Activated T-cell treated with anti-CD3 and anti-CD28 coated beads, Interleukin-2, amount 50 U/mL, for 1 hour (primary cell): Measurements from ENCODE around the gene RECQL5.
"Not testable (repeated sequence)": the region's sequence is repeated elsewhere in the genome, so short reads cannot be mapped to it uniquely, and the experiment has no call there.

ENCODE experiments used
- DNase-seq: peaks from one replicate; pipeline ENCODE4 v3.0.0-alpha.2; 2020

Gene RECQL5

DNA sequence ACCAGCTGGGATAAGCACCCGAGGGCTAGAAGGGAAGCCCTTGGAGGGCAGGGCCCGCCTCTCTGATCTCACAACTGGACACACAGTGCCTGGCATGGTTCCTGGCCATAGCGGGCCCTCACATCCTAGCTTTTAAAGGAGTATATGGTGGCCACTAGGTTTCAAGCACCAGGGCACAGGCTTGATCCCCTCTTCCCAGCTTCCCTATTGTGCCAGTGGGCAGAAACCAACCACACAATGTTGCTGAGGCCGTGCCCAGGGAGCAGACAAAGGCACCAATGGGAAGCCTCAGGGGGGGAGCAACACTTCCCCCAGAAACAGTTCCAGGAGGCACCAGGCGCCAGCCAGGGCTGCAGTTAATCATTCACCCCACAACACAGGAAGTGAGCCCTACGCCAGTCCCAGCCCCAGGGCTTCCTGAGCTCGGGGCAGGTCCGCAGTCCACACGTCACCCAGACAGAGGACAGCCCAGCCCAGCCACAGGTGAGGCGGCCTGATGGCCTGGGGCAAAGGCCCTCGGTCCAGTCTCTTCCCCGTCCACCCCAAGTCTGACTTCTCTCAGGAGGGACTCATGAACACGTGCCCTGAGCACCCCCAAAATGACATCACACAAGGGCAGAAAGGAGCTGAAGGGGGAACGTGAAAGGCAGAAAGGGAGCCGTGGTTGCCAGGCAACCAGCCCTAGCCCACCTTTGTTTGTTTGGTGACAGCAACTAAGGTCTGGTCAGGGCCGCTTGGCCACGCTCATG, 20.9 kb downstream of the RECQL5 start:
- no peak for DNase-seq

DNA sequence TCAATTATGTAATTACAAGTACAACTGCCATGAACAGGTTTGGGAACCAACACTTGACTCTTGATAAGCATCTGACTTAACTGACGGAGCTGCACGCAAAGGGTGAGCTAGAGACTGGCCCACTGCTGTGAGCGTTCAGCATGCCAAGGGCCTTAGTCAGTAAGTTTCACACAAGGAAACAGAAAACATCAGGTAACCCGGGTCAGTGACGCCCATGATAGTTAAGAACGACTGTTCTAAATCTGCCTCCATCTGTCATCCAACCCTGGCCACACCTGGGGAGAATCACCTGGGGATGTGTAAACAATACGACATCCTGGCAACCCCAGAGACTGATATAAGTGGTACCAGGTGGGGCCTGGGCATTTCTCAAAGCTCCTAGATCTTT, 21.5 kb downstream of the RECQL5 start:
- no peak for DNase-seq

DNA sequence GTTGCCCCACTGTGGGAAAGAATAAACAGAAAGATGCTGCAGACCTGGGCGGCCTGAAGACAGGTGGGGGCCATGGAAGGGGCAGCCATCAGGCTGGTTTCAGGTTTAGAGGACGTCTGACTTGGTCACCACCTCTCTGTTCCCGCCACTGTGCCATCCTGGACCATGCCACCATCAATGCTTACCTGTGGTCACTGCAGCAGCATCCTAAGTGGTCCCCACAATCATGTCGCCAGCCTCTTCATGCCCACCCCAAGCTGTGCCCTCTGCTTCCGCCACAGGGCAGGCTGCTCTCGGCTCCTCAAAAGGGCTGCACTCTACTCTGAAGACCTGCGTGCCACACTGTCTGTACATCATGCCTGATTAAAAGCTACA, 23.3 kb downstream of the RECQL5 start:
- DNase-seq: no peak

DNA sequence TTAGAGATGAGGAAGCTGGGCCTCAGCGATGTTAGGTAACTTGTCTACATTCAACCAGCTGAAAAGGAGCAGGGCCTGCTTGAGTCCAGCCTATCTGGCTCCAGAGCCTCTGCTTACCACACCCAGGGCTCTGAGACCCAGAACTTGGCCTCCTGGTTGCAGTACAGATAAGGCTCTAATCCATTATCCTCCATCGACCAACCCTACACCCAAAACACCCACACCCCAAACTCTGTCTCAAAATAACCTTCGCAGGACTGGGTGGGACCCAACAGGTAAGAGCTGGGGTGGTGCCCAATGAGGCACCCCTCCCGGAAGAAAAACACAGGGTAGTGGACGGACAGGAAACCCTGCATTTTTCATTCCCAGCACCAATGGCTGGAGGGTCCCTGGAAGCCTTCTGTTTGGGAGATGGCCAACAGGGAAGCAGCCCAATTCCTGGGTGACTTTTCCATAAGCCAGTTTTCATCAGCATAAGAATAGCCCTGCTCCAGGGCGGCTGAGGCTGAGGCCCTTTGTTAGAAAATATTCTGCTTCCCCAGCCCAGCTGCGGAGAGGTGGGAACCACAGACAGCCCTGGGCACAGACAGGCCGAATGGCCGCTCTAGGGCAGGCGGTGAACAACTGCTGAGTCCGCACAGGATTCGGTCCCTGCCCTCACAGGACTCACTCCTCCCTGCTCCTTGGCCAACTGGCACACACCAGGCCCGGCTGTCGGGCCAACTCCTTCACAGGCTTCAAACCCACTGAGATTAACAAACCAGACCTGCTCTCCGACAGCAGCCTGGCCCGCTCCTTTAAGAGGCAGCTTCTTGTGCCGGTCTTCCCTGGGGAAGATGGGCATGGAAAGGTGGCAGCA, 23.9 kb downstream of the RECQL5 start:
- no peak for DNase-seq

DNA sequence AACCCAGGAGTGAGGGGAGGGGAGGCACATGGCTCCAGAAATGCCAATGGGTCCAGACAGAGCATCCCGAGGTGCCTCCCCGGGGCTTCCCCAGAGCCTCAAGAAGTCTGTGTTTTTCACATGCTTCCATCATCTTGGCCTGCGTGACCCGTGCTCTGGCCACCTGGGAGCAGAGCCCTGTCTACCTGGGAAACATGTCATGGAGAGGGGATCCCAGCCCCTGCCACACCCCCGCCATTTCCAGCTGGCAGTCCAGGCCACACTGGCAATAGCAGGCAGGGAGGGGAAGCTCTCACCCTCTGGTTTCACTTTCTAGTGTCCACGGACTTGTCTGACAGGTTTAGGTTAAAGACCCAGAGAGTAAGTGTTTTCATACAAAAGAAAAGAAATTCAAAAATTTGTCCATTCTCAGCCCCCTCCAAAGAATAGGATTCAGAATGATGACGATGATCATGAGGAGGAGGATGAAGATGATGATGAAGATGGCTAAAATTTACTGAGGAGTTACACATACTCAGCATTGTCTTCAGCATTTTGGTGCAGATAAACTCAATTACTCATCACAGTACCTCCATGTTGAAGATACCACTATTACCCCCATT, 24.7 kb downstream of the RECQL5 start:
- no peak for DNase-seq

DNA sequence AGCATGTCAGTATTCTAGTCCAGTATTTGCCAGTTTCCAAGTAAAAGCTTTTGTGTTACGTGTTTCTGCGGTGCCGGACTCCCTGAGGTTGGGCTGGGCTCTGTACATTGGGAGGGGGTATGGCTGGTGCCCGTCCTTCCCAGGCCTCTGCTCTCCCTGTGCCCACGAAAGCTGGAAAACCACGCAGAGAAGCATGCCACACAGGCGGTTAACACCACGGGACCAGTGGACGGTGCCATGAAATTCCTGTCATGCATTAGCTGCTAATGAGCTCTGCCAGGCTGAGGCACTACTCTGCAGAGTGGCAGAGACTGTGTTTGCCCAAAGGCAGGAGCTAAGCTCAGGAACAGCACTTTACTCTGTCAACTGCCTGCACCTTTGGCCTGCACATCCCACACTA, 25.6 kb downstream of the RECQL5 start:
- DNase-seq: no peak

DNA sequence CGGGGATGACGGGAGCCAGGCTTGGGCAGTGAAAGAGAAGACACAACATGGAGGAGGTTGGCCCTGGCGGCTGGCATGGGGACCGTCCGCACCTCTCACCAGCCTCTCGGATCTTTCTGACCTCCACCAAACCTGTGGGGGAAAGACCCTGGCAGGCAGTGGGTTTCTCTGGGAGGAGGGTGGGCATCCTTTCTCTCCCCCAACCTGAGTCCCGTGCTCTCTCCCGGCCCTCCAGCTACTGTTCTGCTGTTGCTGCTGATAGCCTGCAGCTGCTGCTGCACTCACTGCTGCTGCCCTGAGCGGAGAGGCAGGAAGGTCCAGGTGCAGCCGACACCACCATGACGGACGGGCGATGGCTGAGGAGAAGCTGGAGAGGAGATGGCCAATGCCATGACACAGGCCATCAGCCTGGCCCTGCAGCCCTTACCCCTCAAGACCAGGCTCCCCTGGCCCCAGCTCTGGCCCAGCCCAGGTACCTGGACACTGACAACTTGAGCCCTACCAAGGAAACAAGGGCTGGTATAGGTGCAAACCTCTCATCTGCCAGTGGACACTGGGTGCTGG, 26.3 kb downstream of the RECQL5 start:
- no peak for DNase-seq

DNA sequence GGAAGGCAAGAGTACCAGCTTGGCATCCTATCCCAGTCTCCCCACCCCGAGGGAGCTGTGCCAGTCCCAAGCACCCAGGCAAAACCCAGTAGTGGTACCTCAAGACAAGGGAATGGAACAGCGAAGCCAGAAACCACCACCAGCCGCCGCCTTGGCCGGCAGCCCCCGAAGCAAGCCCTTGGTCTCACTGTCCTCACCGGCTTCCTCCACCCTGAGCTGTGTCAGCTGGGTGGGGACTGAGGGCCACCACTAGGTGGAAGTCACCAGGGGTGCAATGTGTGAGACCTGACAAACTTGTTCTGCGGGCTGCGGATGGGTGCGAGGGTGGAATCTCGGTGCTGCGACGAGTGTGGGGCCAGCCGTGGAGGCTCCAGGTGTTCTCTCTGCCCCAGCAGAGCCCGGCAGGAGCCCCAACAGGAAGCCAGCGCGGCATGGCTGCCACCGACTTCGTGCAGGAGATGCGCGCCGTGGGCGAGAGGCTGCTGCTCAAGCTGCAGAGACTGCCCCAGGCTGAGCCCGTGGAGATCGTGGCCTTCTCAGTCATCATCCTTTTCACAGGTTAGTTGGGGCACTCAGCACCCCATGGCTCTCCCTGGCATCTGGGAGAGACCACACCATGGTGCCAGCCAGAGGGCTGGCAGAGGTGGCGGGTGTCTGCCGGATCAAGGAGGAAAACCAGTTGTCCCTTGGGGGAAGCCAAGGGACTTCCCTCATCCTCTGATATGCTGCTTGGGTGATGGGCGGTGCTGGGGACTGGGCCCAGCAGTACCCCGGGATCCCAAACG, 27.0 kb downstream of the RECQL5 start:
- no peak for DNase-seq

DNA sequence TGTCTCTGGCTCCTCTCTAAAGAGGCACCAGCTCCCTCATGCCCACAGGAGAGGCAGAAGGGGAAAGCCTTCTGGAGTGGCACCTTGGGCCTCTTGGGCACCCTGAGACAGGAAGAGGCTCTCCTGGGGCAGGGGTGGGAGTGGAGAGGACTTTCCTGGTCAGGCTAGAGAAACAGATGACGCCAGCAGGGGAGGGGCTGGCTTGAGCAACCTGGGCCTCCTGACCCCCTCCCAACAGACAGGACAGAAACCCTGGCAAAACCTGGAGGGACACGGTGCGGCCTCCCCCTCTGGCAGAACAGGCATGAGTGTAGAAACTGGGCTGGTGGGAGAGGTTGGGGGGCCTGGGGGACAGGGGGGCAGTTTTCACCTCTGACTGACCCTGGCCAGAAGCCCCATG, 27.6 kb downstream of the RECQL5 start:
- DNase-seq: no peak

DNA sequence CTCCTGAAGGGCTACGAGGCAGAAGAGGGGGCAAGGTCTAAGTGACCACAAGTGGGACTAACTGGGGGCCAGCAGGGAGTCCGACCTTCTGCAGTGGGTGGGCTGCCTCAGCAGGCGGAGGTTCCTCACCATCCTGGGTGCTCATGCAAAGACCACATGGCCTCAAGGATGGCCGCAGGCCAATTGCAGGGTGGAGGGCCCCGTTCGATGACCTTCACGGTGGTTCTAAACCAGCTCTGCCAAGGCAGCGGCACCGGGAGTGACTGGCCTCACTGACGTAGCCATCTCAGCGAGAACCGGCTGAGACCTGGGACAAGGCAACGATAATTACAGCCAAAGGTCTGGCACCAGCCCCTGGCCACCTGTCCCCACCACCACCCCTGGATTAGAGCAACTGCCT, 28.1 kb downstream of the RECQL5 start:
- no peak for DNase-seq

DNA sequence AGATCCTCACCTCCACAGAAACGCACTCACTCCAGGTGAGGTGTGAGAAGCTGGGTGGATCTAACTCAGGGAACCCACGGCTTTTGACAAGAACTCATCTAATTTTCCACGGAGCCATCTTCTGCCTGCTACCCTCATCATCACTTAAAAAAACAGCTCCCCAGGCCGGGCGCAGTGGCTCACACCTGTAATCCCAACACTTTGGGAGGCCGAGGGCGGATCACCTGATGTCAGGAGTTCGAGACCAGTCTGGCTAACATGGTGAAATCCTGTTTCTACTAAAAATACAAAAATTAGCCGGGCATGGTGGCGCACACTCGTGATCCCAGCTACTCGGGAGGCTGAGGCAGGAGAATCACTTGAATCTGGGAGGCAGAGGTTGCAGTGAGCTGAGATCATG, 28.9 kb downstream of the RECQL5 start:
- DNase-seq: not testable (repeated sequence)

DNA sequence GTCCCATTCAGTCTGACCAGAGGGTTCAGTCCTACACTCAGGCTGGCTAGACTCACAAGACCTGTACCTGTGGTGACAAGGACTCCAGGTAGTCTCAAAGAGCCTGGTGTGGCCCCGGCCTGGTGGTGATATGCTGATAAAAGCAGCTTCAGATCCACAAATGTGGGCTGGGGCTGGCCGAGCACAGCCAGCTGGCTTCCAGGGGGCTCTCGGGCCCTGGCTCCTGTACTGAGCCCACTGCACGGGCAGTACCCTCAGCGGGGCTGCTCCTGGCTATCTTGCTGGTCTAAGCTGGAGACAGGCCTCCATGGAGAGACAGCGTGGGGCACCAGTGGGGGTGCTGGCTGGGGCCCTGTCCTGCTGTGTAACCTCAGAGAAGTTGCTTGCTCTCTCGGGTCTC, 29.4 kb downstream of the RECQL5 start:
- no peak for DNase-seq

DNA sequence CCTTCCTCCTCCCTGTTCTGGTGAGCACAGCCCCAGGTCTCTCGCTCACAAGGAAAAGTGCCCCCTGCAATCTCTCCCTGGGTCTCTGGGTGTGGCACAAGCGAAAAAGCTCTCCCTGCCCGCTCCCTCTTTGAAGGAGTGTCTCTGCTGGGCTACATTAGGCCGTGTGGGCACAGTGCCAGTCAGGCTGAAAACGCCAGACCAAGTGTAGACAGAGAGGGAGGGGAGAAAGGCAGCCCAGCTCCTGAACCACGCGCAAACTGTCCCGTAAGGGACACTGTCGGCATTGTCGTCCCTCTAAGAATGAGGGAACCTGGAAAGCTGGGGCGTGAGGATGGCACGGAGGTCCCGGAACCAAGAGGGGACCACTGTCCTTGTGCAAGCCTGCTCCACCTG, 29.8 kb downstream of the RECQL5 start:
- no peak for DNase-seq

DNA sequence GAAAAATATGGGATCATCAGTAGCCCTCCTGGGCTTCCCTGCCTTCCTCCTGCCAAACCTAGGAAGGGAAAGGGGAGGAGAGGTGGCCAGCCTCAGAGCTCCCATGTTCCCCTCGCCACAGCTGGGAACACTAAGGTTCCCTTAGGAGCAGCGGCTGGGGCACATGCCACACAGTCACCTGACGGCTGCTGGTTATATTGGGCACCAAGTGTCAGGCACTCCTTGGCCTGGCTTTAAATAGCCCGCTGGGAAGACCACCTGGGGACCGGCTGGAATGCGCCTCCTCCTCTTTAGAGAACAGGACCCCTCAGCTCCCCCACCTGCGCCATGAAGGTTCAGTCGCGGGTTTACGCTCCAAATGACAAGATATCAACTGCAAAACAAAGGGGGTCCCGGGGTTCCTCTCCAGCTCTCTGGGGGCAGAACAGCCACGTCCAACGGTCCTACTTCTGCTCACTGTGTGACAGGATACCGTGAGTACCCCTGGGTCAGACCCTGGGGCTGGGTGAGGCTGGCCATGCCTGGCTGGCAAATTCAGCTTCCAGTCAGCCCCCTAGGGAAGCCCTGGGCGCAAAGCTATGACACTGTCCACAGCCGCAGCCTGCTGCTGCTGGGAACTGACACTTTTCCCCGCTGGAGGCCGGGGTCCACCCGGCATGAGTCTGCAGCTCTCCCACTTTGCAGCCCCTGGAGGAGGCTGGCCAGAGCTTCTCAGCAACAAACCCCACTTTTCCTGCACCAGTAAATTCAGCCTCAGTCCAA, 30.4 kb downstream of the RECQL5 start:
- DNase-seq: no peak

DNA sequence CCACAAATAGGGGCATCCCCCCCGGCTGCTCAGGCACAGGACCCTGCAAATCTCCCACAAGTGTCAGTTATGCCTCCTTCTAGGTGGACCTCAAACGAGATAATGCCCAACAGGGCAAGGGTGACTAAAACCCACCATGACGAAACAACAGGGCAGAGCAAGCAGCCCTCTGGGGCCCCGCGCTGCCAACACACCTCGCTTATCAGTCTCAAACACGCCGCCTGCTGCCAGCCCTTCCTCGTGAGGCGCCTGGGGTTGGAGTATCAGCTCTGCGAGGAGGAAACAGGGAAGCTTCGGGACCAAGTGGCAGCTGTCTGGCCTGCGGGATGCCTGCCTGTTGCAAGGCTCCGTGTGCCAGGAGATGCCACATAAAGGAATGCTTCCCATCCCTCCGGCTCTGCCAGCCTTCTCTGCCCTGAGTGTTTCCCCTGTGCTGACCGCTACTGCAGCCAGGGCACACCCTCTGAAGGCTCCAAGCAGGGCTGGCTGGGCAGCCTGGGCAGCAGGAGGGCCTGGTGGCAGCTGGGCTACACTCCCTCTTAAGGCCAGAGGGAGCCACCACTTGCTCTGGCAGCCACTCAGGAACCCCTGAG, 31.2 kb downstream of the RECQL5 start:
- no peak for DNase-seq

DNA sequence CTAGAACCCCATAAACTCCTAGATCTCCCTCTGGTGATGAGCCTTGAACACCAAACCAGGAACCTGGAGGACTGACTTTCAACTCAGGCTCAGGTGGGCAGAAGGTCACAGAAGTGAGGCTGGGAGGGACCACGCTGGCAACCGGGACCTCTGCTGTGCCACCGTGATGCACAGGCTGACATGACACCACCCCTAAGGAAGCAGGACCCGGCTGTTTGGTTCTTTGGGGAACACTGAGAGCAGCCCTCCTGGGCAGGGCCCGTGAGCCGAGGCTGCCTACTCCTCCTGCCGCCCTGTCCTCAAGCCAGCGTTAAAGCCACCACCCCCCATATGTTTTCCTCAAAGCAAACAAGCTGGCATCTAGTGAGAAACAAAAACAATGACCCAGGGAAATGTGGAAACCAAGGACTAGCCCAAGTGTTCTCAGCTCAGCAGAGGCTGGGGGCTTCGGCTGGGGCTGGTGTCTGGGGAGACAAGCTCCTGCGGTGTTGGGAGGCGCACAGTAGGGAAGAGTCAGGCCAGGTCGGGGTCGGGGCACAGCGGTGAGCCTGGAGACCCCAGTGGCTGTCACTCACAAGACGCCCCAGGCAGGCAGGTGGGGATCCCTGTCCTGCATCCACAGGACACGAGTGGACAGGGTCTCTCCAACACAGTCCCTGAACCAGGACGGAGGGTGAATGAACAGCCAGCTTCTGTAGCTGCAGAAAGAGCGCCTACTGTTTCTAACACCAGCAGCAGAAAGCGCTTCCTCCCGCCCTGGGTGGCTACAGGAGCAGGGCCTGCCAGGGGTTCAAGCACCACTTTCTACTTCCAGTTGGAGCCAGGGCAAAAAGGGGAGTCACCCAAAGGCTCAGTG, 32.0 kb downstream of the RECQL5 start:
- DNase-seq: no peak

DNA sequence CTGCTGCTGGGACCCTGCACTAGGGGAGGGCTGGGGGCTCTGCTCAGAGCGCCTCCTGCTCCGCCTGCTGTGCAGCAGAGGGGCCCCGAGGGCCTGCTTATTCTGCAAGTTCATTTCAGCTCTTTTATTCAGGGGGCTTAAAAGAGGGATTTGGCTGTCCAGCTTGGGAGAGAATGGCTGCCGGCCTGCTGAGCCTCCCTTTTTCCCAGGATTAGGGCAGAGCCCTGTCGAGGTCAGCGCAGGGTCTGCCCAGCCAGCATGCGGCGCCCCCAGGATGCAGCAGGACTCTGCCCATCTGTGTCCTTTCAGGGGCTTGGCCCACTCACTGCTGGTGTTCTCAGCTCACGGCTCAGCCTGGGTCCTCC, 32.6 kb downstream of the RECQL5 start:
- no peak for DNase-seq

DNA sequence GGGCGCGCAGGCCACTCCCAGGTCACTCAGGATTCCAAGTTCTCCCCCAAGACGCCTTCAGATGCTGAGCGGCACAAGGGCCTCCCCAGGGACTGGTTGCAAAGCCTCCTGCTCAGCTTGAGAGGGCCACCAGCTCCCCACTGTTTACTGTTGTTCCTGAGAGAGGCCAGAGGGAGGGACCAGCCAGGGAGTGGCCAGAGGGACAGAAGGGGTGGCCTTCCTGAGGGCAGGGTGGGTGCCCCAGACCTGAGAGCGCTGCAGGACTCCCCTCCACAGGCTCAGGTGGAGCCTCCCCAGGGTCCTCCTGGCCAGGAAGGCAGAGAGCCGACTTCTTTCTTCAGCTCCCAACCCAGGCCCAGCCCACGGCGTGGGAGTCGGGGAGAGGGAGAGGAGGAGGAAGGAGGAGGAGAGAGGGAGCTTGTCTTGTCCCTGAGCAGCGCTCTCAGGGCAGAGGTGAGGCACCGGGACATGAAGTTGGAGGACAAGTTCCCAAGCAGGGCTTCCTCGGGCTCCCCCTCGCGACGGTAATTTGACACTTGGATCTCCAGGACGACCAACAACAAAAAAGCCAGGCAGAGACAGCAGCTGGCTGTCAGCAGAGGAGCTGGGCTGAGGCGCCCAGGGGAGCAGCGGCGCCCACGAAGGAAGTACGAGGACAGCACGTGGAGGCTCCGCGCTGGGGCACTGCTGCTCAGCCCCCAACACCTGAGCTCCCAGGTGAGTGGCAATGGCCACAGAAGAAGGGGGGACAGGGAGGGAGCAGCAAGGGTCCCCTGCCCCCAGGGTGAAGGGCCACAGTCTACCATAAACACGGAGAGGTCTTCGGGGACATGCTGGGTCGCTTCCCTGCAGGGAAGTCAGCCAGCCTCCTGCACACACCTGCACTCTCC, 33.2 kb downstream of the RECQL5 start:
- DNase-seq: peak; percentile 64

DNA sequence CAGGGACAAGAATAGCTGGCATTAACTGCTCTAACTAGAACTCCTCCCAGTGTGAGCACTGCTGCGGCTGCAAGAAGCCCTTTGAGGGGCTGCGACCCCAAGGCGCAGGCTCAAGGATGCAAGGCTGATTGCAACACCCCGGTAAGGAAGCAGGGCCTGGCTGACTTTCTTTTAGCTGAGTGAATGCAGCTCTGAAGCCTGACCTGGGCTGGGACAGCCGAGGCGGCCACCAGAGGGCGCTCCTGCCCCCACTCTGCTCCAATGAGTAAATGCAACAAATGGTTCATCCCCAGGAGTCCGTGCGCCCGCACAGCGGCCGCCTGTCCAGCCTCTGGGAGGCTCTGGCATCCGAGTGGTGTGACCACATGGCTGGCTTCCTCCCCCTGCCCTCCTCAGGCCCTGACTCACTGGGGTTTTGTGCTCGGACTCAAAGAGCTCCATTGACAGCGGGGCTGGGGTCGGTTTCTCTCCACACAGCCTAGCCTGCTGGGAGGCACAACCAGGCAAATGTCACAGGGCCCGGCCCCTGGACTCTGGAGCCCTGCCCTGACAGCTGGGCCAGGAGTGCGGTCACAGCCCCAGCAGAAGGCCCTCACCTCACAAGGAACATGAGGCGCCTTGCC, 34.0 kb downstream of the RECQL5 start, which contains the start of gene SMIM5:
Gene SMIM5, plus strand, starts transcription at position 572 of the 623 bp plus-strand sequence. CDS start 6,768 bp downstream, outside the sequence.
- peak; percentile 85 for DNase-seq
